ENCODE data around the gene FBP1. TPM values are rescaled to one million over a fixed set of nuclear protein-coding genes. Genes with fewer than 3 reads are reported as not detected.

Gene FBP1
- total and polyA plus RNA-seq, 2 donors (not counting 1 experiment from before 2014, with no cell fraction given) = not detected

- Histone ChIP-seq H3K79me2 (ENCODE audit: control insufficient read depth, insufficient read depth, low read length) (no peaks in the 10 kb centered on the region), H3K36me3 (ENCODE audit: control insufficient read depth, insufficient read depth, low read length) (no peaks in the 10 kb centered on the region), H4K20me1 (ENCODE audit: control insufficient read depth, extremely low read depth, insufficient read depth, low read length) (no peaks in the 10 kb centered on the region), H3K27me3 (ENCODE audit: control insufficient read depth, insufficient read depth, low read length) (peaks cover 9% of the 10 kb centered on the region), H3K9ac (ENCODE audit: insufficient read depth, low read length) (no peak overlapping the region), H3K4me3 (replicated peaks in 1 of 4; ENCODE audit: control extremely low read depth in 1 of 4, insufficient read depth in 1 of 4, low read depth in 3 of 4, low read length in 4 of 4) (no peak overlapping the region), H3K9me3 (ENCODE audit: control insufficient read depth, insufficient read depth, low read depth, low read length) (no peaks in the 10 kb centered on the region), H2AFZ (ENCODE audit: low read length) (no peak overlapping the region), H3K4me2 (ENCODE audit: extremely low read depth, insufficient read depth, low read length) (no peak overlapping the region), H3K4me1 (ENCODE audit: control insufficient read depth, extremely low read depth, insufficient read depth, low read length) (no peaks in the 10 kb centered on the region), H3K27ac (ENCODE audit: insufficient read depth, low read length) (no peak overlapping the region)
- DNase-seq (ENCODE audit: low read depth in 2 of 2) = no peak
- no peak for TF ChIP-seq CTCF (conservative IDR thresholded peaks at IDR 0.05 in 1 of 2, IDR thresholded peaks at IDR 0.05 in 1 of 2; ENCODE audit: low read depth in 1 of 2, low read length in 2 of 2)
- no peak for TF ChIP-seq EZH2 (IDR thresholded peaks at IDR 0.05; ENCODE audit: low read length, missing control alignments)
These were observed 7.7 kb downstream of the FBP1 start for GRCh38 chr9:94631599-94631998.

- Histone ChIP-seq H3K36me3 (ENCODE audit: control insufficient read depth, insufficient read depth, low read length) (no peaks in the 10 kb centered on the region), H3K27ac (ENCODE audit: insufficient read depth, low read length) (no peak overlapping the region), H2AFZ (ENCODE audit: low read length) (no peak overlapping the region), H3K27me3 (ENCODE audit: control insufficient read depth, insufficient read depth, low read length) (peaks cover 9% of the 10 kb centered on the region), H3K4me1 (ENCODE audit: control insufficient read depth, extremely low read depth, insufficient read depth, low read length) (no peaks in the 10 kb centered on the region), H3K9ac (ENCODE audit: insufficient read depth, low read length) (no peak overlapping the region), H3K4me3 (replicated peaks in 1 of 4; ENCODE audit: control extremely low read depth in 1 of 4, insufficient read depth in 1 of 4, low read depth in 3 of 4, low read length in 4 of 4) (no peak overlapping the region), H4K20me1 (ENCODE audit: control insufficient read depth, extremely low read depth, insufficient read depth, low read length) (no peaks in the 10 kb centered on the region), H3K79me2 (ENCODE audit: control insufficient read depth, insufficient read depth, low read length) (no peaks in the 10 kb centered on the region), H3K4me2 (ENCODE audit: extremely low read depth, insufficient read depth, low read length) (no peak overlapping the region), H3K9me3 (ENCODE audit: control insufficient read depth, insufficient read depth, low read depth, low read length) (no peaks in the 10 kb centered on the region)
- no peak for DNase-seq (ENCODE audit: low read depth in 2 of 2)
- TF ChIP-seq EZH2 (IDR thresholded peaks at IDR 0.05; ENCODE audit: low read length, missing control alignments) (no peak), CTCF (conservative IDR thresholded peaks at IDR 0.05 in 1 of 2, IDR thresholded peaks at IDR 0.05 in 1 of 2; ENCODE audit: low read depth in 1 of 2, low read length in 2 of 2) (no peak)
These were observed 8.5 kb downstream of the FBP1 start for GRCh38 chr9:94630833-94631232.

GRCh38 chr9:94630281-94630680 lies 9.0 kb downstream of the FBP1 start:
- no peaks in the 10 kb centered on the region for H4K20me1 ChIP-seq (ENCODE audit: control insufficient read depth, extremely low read depth, insufficient read depth, low read length)
- TF ChIP-seq EZH2 (IDR thresholded peaks at IDR 0.05; ENCODE audit: low read length, missing control alignments) (no peak), CTCF (conservative IDR thresholded peaks at IDR 0.05 in 1 of 2, IDR thresholded peaks at IDR 0.05 in 1 of 2; ENCODE audit: low read depth in 1 of 2, low read length in 2 of 2) (no peak)
- H3K79me2 ChIP-seq (ENCODE audit: control insufficient read depth, insufficient read depth, low read length) = no peaks in the 10 kb centered on the region
- H3K4me1 ChIP-seq (ENCODE audit: control insufficient read depth, extremely low read depth, insufficient read depth, low read length) = no peaks in the 10 kb centered on the region
- H3K27me3 ChIP-seq (ENCODE audit: control insufficient read depth, insufficient read depth, low read length) = peaks cover 9% of the 10 kb centered on the region
- H3K4me3 ChIP-seq (replicated peaks in 1 of 4; ENCODE audit: control extremely low read depth in 1 of 4, insufficient read depth in 1 of 4, low read depth in 3 of 4, low read length in 4 of 4) = no peak overlapping the region
- no peak for DNase-seq (ENCODE audit: low read depth in 2 of 2)
- no peaks in the 10 kb centered on the region for H3K36me3 ChIP-seq (ENCODE audit: control insufficient read depth, insufficient read depth, low read length)
- no peak overlapping the region for H3K27ac ChIP-seq (ENCODE audit: insufficient read depth, low read length)
- no peak overlapping the region for H3K9ac ChIP-seq (ENCODE audit: insufficient read depth, low read length)
- H3K4me2 ChIP-seq (ENCODE audit: extremely low read depth, insufficient read depth, low read length) = no peak overlapping the region
- H2AFZ ChIP-seq (ENCODE audit: low read length) = no peak overlapping the region
- no peaks in the 10 kb centered on the region for H3K9me3 ChIP-seq (ENCODE audit: control insufficient read depth, insufficient read depth, low read depth, low read length)
